HG02885 (cell line): ENCODE measurements around the gene ZBTB8OS.
"Not testable (repeated sequence)": the region's sequence is repeated elsewhere in the genome, so short reads cannot be mapped to it uniquely, and the experiment has no call there.

Source experiments
- ATAC-seq: cut with Tn5 transposase; IDR thresholded peaks from one replicate; pipeline ENCODE4 v1.9.1; 2021; ENCODE audit warnings: mild to moderate bottlenecking; ENCODE audit not compliant: unreplicated experiment, poor library complexity

The ZBTB8OS gene

GRCh38 chr1:32650752-32651460, 556 bp upstream of the ZBTB8OS start, which contains the start of gene RBBP4:
RBBP4 (plus strand) TSS chr1:32651208; CDS start chr1:32651307, 99 bp downstream.
- peak; percentile 90 for ATAC-seq

- no peak for ATAC-seq
Observed at GRCh38 chr1:32647308-32648134, 2.8 kb downstream of the ZBTB8OS start.

- ATAC-seq, result no peak
Observed at GRCh38 chr1:32644426-32644825, 5.9 kb downstream of the ZBTB8OS start.

GRCh38 chr1:32642292-32642827, 8.0 kb downstream of the ZBTB8OS start:
- ATAC-seq, result not testable (repeated sequence)

GRCh38 chr1:32639489-32640075, 10.8 kb downstream of the ZBTB8OS start:
- ATAC-seq, result no peak

GRCh38 chr1:32636914-32637645, 13.3 kb downstream of the ZBTB8OS start:
- ATAC-seq, result no peak

- ATAC-seq, result no peak
Observed at GRCh38 chr1:32635508-32636277, 14.7 kb downstream of the ZBTB8OS start.

GRCh38 chr1:32632829-32633228, 17.5 kb downstream of the ZBTB8OS start:
- ATAC-seq, result no peak

- ATAC-seq, result not testable (repeated sequence)
Observed at GRCh38 chr1:32630173-32630572, 20.2 kb downstream of the ZBTB8OS start.

- peak; percentile 77 for ATAC-seq
Observed at GRCh38 chr1:32627596-32628162, 22.7 kb downstream of the ZBTB8OS start.

GRCh38 chr1:32626176-32626575, 24.2 kb downstream of the ZBTB8OS start:
- no peak for ATAC-seq

- no peak for ATAC-seq
Observed at GRCh38 chr1:32623775-32624174, 26.6 kb downstream of the ZBTB8OS start.

GRCh38 chr1:32622806-32623681, 27.3 kb downstream of the ZBTB8OS start:
- no peak for ATAC-seq

GRCh38 chr1:32622205-32622604, 28.1 kb downstream of the ZBTB8OS start:
- no peak for ATAC-seq

GRCh38 chr1:32619701-32620485, 30.5 kb downstream of the ZBTB8OS start:
- ATAC-seq, result no peak

- ATAC-seq, result no peak
Observed at GRCh38 chr1:32618673-32619221, 31.6 kb downstream of the ZBTB8OS start.

GRCh38 chr1:32613472-32613871, 36.9 kb downstream of the ZBTB8OS start:
- no peak for ATAC-seq
